Activated naive CD4-positive, alpha-beta T cell treated with anti-CD3 and anti-CD28 coated beads for 36 hours (primary cell): ENCODE results near the gene PIEZO1. TPM values are rescaled to one million over a fixed set of nuclear protein-coding genes. Genes with fewer than 3 reads are reported as not detected.

Source experiments
- CTCF ChIA-PET: fragments of 350-600 bp; sonication (Branson Sonifier 250); formaldehyde crosslinking; loops from one replicate; lab custom pipeline; 2021; ENCODE audit warnings: antibody characterized with exemption; lab: Charles Lee
- DNase-seq: peaks from one replicate; pipeline ENCODE4 v3.0.0-alpha.2; 2020
- H3K27ac Mint-ChIP-seq: one replicate; pipeline ENCODE4 v1.8.0; 2021; ENCODE audit warnings: mild to moderate bottlenecking, mixed read lengths
- H3K27me3 Mint-ChIP-seq: one replicate; pipeline ENCODE4 v1.8.0; 2021; ENCODE audit warnings: low read depth, mixed read lengths
- H3K36me3 Mint-ChIP-seq: one replicate; pipeline ENCODE4 v1.8.0; 2021; ENCODE audit warnings: low read depth, mixed read lengths
- H3K4me1 Mint-ChIP-seq: one replicate; pipeline ENCODE4 v1.8.0; 2021; ENCODE audit warnings: low read depth, mixed read lengths
- H3K4me3 Mint-ChIP-seq: one replicate; pipeline ENCODE4 v1.8.0; 2021; ENCODE audit warnings: mild to moderate bottlenecking, moderate library complexity, mixed read lengths
- H3K9me3 Mint-ChIP-seq: one replicate; pipeline ENCODE4 v1.8.0; 2021; ENCODE audit warnings: mixed read lengths
- intact Hi-C: fragments of 100-400 bp; cut with micrococcal nuclease; formaldehyde crosslinking; loops from one replicate; pipeline ENCODE4 v1.15.1; 2023
- total RNA-seq, 2 experiments: library from RNA; stranded (reverse); gene quantifications; one replicate each; pipeline ENCODE4 v1.2.3, GENCODE V29; 2021

Gene PIEZO1
- total RNA-seq, 2 experiments from 2014 or later, result 78.2 to 80.1 TPM

DNA sequence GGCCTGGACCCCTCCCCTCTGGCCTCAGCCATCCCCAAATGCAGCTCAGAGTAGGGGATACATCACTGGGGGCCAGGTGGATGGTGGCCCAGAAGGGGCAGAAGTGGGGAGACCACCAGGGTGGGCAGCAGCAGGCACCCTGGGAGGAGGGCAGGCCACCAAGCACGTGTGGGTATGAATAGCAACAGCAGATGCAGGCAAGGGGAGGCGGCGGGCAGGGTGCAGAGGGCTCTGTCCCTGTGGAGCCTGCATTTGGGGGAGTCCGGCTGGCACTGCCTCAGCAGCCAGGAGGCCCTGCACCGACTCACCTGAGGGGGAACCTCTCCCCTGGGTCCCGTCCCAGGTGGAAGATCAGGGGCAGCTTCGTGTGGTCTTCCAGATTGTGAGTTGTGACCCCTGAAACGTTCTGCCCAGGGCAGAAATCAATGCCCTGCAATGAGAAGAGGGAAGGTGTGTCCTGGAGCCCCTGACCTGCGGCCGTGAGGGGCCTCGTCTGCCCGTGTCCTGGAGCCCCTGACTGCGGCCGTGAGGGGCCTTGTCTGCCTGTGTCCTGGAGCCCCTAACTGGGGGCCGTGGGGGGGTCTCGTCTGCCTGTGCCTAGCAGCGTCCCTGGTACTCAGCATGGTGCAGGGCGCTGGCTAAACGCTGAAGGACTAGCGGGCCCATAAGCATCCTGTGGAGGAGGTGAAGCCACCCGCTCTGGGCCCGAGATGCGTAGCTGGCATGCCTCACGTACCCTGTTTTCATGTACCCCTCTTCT lies 37.4 kb upstream of the PIEZO1 start:
- Mint-ChIP-seq H3K4me1 (no peaks in the 10 kb centered on the region), H3K9me3 (no peaks in the 10 kb centered on the region), H3K4me3 (no peak overlapping the region), H3K27ac (no peak overlapping the region), H3K27me3 (no peaks in the 10 kb centered on the region), H3K36me3 (no peaks in the 10 kb centered on the region)
- CTCF ChIA-PET, result no interaction called here
- intact Hi-C loops, result no loop called here
- no peak for DNase-seq

DNA sequence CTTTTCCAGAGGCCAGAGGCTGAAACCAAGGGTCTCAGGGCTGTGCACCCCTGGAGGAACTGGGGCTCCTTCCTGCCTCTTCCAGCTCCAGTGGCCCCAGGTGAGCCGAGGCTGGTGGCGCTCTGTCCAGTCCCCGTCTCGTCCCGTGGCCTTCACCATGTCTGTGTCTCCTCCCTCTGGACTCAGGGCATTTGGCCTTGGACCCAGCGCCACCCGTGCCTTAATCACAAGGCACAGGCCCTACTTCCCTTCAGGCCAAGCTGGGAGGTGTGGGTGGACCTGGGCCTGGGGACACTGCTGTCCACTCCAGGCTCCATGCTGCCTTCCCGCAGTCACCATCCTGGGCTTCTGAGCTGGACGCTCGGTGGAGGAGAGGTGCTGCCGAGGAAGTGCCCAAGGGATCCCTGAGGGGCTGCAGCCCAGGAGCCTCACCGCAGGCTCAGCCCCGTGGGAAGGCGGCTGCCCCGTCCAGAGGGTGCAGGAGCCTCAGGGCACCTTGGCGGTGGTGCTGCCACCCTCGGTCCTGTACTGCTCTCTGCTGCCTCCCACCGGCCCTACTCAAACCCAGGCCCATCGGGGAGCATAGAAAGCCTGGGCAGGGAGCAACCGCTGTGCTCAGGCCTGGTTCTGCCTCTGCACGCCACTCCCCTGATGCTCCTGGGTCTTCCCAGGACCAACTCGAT lies 36.3 kb upstream of the PIEZO1 start:
- Mint-ChIP-seq H3K9me3 (no peaks in the 10 kb centered on the region), H3K27me3 (no peaks in the 10 kb centered on the region), H3K4me3 (no peak overlapping the region), H3K4me1 (no peaks in the 10 kb centered on the region), H3K36me3 (no peaks in the 10 kb centered on the region), H3K27ac (no peak overlapping the region)
- intact Hi-C loops, result no loop called here
- CTCF ChIA-PET, result no interaction called here
- DNase-seq, result no peak

DNA sequence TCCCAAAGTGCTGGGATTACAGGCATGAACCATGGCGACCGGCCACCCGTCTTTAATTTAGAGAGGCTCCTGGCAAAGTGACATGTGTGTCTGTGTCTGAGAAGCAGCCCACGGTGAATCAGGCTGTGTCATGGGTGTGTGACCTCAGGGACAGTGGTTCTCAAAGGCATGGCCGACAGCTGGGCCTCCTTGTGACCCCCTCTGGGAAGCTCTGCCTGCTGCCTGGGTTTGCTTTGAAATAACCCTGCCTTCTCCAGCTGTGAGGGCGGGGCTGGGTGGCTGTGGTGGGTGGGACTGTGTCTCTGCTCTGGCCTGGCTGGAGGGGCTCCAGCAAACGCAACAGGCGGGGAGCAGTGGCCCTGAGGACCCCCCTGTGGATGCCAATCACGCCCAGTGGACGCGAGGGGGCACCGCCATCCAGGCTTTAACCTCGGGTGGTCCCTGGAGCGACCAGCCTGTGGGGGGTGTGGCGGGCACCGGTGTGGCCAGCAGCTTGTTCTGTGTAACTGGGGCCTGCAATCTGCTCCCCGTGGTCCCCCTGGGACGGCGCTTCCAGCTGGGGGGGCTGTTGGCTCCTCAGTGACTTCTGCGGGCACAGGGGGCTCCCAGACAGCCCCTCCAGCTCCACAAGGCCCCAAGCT lies 35.5 kb upstream of the PIEZO1 start:
- H3K4me1 Mint-ChIP-seq, result no peaks in the 10 kb centered on the region
- no peak for DNase-seq
- intact Hi-C loops, result no loop called here
- no peaks in the 10 kb centered on the region for H3K9me3 Mint-ChIP-seq
- no peak overlapping the region for H3K4me3 Mint-ChIP-seq
- H3K27me3 Mint-ChIP-seq, result no peaks in the 10 kb centered on the region
- CTCF ChIA-PET, result interaction anchor here (0.9 kb wide), 1 partner anchor 346 kb away, joined by 3 read pairs; no protein-coding TSS in a partner anchor
- H3K27ac Mint-ChIP-seq, result no peak overlapping the region
- no peaks in the 10 kb centered on the region for H3K36me3 Mint-ChIP-seq

DNA sequence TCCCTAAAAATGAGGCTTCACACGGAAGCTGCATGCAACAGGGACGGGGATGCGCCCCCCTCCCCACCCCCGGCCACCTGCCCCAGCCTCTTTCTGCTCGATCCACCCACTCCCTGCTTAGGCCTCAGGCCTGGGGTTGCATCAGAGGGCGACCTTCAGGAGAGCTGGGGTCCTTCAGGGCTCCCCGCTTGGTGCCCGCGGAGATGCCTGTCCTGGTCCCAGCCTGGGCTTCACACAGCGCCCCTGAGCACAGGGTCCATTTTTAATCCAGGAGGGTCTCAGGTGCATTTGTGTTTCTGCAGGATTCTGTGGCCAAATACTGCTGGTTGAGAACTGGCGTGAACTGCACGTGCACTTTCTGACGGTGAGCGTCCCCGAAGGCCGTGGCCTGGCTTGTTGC lies 34.1 kb upstream of the PIEZO1 start:
- no peaks in the 10 kb centered on the region for H3K9me3 Mint-ChIP-seq
- no peaks in the 10 kb centered on the region for H3K27me3 Mint-ChIP-seq
- no peak overlapping the region for H3K4me3 Mint-ChIP-seq
- no peak for DNase-seq
- no peaks in the 10 kb centered on the region for H3K36me3 Mint-ChIP-seq
- CTCF ChIA-PET, result interaction anchor here (8.0 kb wide), 1 partner anchor 39 kb away, joined by 45 read pairs; the partner anchor contains the start of genes GALNS and TRAPPC2L
- H3K4me1 Mint-ChIP-seq, result no peaks in the 10 kb centered on the region
- no peak overlapping the region for H3K27ac Mint-ChIP-seq
- intact Hi-C loops, result loop anchor here (5.0 kb wide), 1 partner anchor 103 kb away; no protein-coding TSS in a partner anchor

DNA sequence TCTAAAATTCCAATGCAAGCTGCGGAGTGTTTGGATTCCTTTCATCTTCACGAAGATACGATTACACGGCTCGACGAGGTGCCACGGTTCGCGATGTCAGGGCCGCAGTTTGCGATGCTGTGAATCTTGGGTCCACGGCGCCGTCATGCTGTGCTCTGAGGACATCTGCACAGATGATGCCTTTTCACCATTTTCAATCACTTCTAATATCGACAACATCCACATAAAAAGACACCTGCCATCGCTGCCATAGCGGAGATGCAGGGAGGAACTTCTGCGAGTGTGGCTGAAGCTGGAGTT lies 33.5 kb upstream of the PIEZO1 start:
- no peak for DNase-seq
- H3K27ac Mint-ChIP-seq, result no peak overlapping the region
- intact Hi-C loops, result loop anchor here (5.0 kb wide), 1 partner anchor 104 kb away; no protein-coding TSS in a partner anchor
- H3K4me3 Mint-ChIP-seq, result no peak overlapping the region
- H3K4me1 Mint-ChIP-seq, result no peaks in the 10 kb centered on the region
- no peaks in the 10 kb centered on the region for H3K36me3 Mint-ChIP-seq
- H3K27me3 Mint-ChIP-seq, result no peaks in the 10 kb centered on the region
- H3K9me3 Mint-ChIP-seq, result no peaks in the 10 kb centered on the region
- CTCF ChIA-PET, result interaction anchor here (8.0 kb wide), 1 partner anchor 39 kb away, joined by 45 read pairs; the partner anchor contains the start of genes GALNS and TRAPPC2L

DNA sequence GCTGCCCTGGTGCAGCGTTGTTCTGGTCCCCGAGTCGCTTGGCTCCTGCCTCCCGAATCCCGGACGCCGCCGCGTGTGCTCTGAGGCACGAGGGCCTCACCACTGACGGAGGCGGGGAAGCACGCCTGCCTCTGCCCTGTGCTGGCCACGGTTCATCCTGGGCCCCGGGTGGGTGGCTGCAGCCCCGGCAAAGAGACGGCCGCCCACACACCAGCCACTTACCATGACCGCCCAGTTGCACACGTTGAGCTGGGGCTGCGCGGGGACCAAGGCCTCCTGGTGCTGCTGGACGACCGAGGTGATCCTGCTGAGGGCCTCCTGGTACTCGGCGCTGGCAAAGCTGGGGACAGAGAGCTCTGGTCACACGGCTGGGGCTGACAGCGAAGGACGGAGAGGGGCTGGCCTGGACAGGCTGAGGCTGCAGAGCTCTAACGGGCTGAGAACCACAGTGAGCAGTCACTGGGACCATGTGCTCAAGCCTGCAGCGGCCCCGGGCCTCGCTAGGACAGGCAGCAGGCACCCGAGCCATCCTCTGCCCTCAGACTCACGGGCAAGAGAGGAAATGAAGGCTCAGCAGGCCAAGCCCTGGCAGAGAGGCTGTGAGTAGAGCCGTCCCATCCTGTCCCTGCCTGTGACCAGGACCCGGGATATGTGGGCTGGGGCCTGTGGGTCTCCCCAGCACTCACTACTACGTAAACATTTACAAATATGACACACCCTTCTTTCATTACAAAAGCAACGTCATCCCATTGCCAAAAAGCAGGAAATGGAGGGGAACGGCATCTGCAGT lies 33.0 kb upstream of the PIEZO1 start:
- no peak for DNase-seq
- no peaks in the 10 kb centered on the region for H3K9me3 Mint-ChIP-seq
- H3K4me3 Mint-ChIP-seq, result no peak overlapping the region
- intact Hi-C loops, result loop anchor here (5.0 kb wide), 1 partner anchor 104 kb away; no protein-coding TSS in a partner anchor
- H3K4me1 Mint-ChIP-seq, result no peaks in the 10 kb centered on the region
- no peaks in the 10 kb centered on the region for H3K27me3 Mint-ChIP-seq
- H3K27ac Mint-ChIP-seq, result no peak overlapping the region
- H3K36me3 Mint-ChIP-seq, result no peaks in the 10 kb centered on the region
- CTCF ChIA-PET, result interaction anchor here (8.0 kb wide), 1 partner anchor 40 kb away, joined by 45 read pairs; the partner anchor contains the start of genes GALNS and TRAPPC2L

DNA sequence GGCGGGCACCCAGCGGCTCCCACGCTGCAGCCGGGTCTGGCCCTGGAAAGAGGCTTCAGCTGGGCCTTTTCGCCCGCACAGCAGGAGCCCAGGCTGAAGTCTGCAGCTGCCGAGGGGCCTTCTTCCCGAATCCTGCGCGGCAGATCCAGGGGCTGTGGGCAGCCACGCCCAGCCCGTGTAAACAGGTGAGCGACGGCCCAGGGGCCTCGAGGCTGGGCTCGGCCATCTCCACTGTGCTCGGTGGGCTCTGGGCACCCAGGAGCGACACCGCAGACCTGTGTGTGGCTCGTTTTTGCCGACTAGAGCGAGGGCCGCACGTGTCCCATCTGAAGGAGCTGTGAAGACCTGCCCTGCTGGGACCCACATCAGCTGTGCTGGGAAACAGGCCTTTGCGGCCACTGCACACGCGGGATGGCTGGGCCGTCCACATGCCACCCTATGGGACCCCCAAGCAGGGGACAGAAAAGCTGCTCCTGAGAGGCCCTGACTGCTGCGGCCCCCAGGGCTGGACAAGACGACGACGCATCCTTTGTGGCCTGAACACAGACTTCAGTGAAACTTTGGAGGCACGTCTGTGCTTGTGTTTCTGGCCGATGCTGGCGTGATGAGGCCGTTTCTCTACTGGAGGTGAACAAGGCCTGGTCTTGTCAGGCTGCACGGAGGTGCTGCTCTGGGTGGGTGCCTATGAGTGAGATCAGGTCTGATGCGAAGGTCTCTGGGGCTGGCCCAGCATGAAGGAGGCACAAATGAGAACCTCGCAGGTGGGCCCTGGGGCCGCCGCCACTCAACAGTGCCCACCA lies 31.9 kb upstream of the PIEZO1 start:
- intact Hi-C loops, result loop anchor here (5.0 kb wide), 1 partner anchor 105 kb away; no protein-coding TSS in a partner anchor
- peaks cover 3% of the 10 kb centered on the region for H3K4me1 Mint-ChIP-seq
- H3K27me3 Mint-ChIP-seq, result no peaks in the 10 kb centered on the region
- H3K4me3 Mint-ChIP-seq, result no peak overlapping the region
- DNase-seq, result no peak
- H3K27ac Mint-ChIP-seq, result no peak overlapping the region
- no peaks in the 10 kb centered on the region for H3K9me3 Mint-ChIP-seq
- CTCF ChIA-PET, result interaction anchor here (8.0 kb wide), 1 partner anchor 41 kb away, joined by 45 read pairs; the partner anchor contains the start of genes GALNS and TRAPPC2L
- no peaks in the 10 kb centered on the region for H3K36me3 Mint-ChIP-seq

DNA sequence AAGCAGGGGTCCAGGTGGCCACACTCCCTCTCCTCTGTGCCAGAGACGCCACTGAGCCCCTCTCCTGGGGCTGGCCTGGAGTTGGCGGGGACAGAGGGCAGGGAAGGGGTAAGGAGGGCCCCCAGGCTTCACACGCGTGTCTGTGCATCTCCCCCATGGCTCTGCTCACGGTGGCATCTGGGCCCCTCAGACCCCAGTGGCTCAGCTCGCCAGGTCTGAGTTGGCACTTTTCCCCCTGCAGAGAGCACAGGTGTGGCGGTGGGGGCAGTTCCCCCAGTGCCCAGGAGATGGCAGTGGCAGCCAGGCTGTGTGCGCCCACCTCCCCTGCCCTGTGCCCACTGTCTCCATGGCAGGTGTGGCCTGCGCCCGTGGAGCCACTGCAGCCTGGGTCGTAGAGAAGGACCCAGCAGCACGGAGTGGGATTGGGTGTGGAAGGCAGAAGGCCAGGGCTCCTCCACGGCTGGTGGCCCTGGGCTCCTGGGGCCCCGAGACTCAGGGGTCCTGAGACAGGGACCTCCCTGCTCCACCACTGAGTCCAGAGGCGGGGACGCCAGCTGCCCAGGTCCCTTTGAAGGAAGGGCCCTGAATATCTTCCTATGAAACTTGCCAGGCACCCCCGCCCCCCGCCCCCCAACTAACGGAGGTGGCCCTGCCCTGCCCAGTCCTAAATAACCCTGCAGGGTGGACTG lies 31.0 kb upstream of the PIEZO1 start:
- Mint-ChIP-seq H3K36me3 (no peaks in the 10 kb centered on the region), H3K4me3 (no peak overlapping the region), H3K9me3 (no peaks in the 10 kb centered on the region), H3K27me3 (no peaks in the 10 kb centered on the region), H3K4me1 (peaks cover 4% of the 10 kb centered on the region), H3K27ac (no peak overlapping the region)
- intact Hi-C loops, result loop anchor here (5.0 kb wide), 1 partner anchor 106 kb away; no protein-coding TSS in a partner anchor
- CTCF ChIA-PET, result interaction anchor here (0.6 to 8.0 kb wide), 3 partner anchors 42 to 518 kb away, joined by 3 to 45 read pairs (median 5); partner anchors contain the start of genes GALNS and TRAPPC2L
- DNase-seq, result peak; percentile 63

DNA sequence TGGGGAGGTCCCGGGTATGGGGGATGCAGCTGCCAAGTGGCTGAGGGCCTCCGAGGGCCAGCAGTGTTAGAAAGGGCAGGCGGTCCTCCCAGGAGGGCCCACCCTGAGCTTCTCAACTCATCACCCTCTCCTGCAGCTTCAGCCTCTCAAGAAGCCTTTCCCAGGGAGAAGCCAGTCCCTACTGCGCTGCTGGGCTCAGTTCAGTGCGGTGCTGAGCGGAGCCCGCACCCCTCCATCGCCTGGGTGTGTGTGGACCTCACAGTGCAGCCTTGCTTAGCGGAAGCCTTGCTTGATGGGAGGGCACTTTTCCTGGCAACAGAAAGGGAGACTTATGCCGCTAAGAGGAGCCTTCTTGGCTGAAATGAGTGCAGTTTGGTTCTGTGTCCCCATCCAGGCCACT lies 30.2 kb upstream of the PIEZO1 start:
- Mint-ChIP-seq H3K27ac (no peak overlapping the region), H3K36me3 (peaks cover 8% of the 10 kb centered on the region), H3K9me3 (no peaks in the 10 kb centered on the region), H3K4me1 (peaks cover 5% of the 10 kb centered on the region), H3K4me3 (no peak overlapping the region), H3K27me3 (no peaks in the 10 kb centered on the region)
- DNase-seq, result no peak
- CTCF ChIA-PET, result interaction anchor here (0.6 to 8.0 kb wide), 4 partner anchors 43 to 519 kb away, joined by 3 to 45 read pairs (median 4); partner anchors contain the start of genes GALNS and TRAPPC2L
- intact Hi-C loops, result loop anchor here (5.0 kb wide), 1 partner anchor 107 kb away; no protein-coding TSS in a partner anchor

DNA sequence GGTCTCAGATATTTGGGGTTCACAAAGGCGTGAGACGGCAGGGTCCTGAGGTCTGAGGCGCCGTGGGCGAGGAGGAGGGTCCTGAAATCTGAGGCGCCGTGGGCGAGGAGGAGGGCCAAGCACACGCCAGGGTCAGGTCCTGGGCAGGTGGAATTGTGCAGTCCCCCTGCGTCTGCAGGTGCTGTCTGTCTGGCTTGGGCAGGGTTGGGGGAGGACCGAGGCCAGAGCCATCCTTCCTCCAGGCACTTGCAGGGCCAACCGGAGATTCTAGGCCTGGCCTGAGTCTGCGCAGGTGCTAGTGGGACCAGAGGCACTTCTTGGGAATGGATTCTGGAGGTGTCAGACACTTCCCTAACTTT lies 29.1 kb upstream of the PIEZO1 start:
- CTCF ChIA-PET, result interaction anchor here (0.6 to 8.0 kb wide), 2 partner anchors 44 to 127 kb away, joined by 4 to 45 read pairs; partner anchors contain the start of genes GALNS and TRAPPC2L
- Mint-ChIP-seq H3K4me3 (no peak overlapping the region), H3K27ac (no peak overlapping the region), H3K4me1 (peaks cover 16% of the 10 kb centered on the region), H3K27me3 (no peaks in the 10 kb centered on the region), H3K9me3 (no peaks in the 10 kb centered on the region), H3K36me3 (peaks cover 18% of the 10 kb centered on the region)
- DNase-seq, result no peak
- intact Hi-C loops, result loop anchor here (5.0 kb wide), 2 partner anchors 123 to 283 kb away; no protein-coding TSS in a partner anchor
